Neuronal stem cell (in vitro differentiated cells): ENCODE measurements around the gene ADAM15.
A peak's percentile ranks its signal among the peaks of the same experiment; 100 is the strongest.

Experiments
- DNase-seq: peaks from one replicate; pipeline ENCODE4 v3.0.0-alpha.2; 2013; ENCODE audit warnings: low spot score
- H2AFZ ChIP-seq: one replicate; pipeline ENCODE4 v1.6.1; 2013; ENCODE audit warnings: mild to moderate bottlenecking, low read length, inconsistent platforms
- H2AK5ac ChIP-seq: 2 replicates; pipeline ENCODE4 v1.6.1; 2013; ENCODE audit warnings: low read depth, mild to moderate bottlenecking, inconsistent platforms, low read length, moderate library complexity, mixed read lengths
- H2BK120ac ChIP-seq: 2 replicates; pipeline ENCODE4 v1.6.1; 2013; ENCODE audit warnings: low read depth, mild to moderate bottlenecking, inconsistent platforms, low read length, moderate library complexity, mixed read lengths
- H2BK12ac ChIP-seq: one replicate; pipeline ENCODE4 v1.6.1; 2013; ENCODE audit warnings: low read length, inconsistent platforms
- H2BK15ac ChIP-seq: 2 replicates; pipeline ENCODE4 v1.6.1; 2013; ENCODE audit warnings: mild to moderate bottlenecking, low read length, inconsistent platforms, mixed read lengths
- H2BK5ac ChIP-seq: one replicate; pipeline ENCODE4 v1.6.1; 2013; ENCODE audit warnings: inconsistent platforms, mild to moderate bottlenecking, low read length, moderate library complexity
- H3K14ac ChIP-seq: one replicate; pipeline ENCODE4 v1.6.1; 2013; ENCODE audit warnings: low read length, inconsistent platforms
- H3K18ac ChIP-seq: 2 replicates; pipeline ENCODE4 v1.6.1; 2013; ENCODE audit warnings: low read length, inconsistent platforms
- H3K23ac ChIP-seq: 2 replicates; pipeline ENCODE4 v1.6.1; 2013; ENCODE audit warnings: low read depth, mild to moderate bottlenecking, mixed read lengths, low read length, inconsistent platforms; ENCODE audit not compliant: poor library complexity
- H3K27ac ChIP-seq: replicated peaks from 3 replicates; pipeline ENCODE4 v1.5.1; 2013; ENCODE audit warnings: low read length, inconsistent platforms
- H3K27me3 ChIP-seq, 3 experiments: 2 replicates each; pipeline ENCODE4 v1.6.1; 2013; ENCODE audit warnings: low read length in 3 of 3, mild to moderate bottlenecking in 2 of 3, inconsistent platforms in 1 of 3, low read depth in 1 of 3, mixed read lengths in 1 of 3, moderate library complexity in 1 of 3; ENCODE audit not compliant: control insufficient read depth in 3 of 3, insufficient read depth in 3 of 3
- H3K36me3 ChIP-seq, 2 donors: replicated peaks in 1 of 2; 2 replicates each; pipeline ENCODE4 v1.6.1; 2013; ENCODE audit warnings: low read length in 2 of 2; ENCODE audit not compliant: control insufficient read depth in 2 of 2, insufficient read depth in 2 of 2
- H3K4ac ChIP-seq: 2 replicates; pipeline ENCODE4 v1.6.1; 2013; ENCODE audit warnings: inconsistent platforms, mild to moderate bottlenecking, low read length, moderate library complexity
- H3K4me1 ChIP-seq, 2 donors: 1 replicate in 1 of 2; 2 replicates in 1 of 2; pipeline ENCODE4 v1.6.1; 2013; ENCODE audit warnings: low read length in 2 of 2, low read depth in 1 of 2; ENCODE audit not compliant: control insufficient read depth in 2 of 2, insufficient read depth in 1 of 2
- H3K4me2 ChIP-seq: one replicate; pipeline ENCODE4 v1.6.1; 2013; ENCODE audit warnings: mild to moderate bottlenecking, low read length, inconsistent platforms; ENCODE audit not compliant: insufficient read depth, poor library complexity, severe bottlenecking
- H3K4me3 ChIP-seq, 2 donors: 2 replicates each; pipeline ENCODE4 v1.5.1; 2013; ENCODE audit warnings: low read length in 2 of 2, mild to moderate bottlenecking in 2 of 2, inconsistent platforms in 1 of 2, moderate library complexity in 1 of 2
- H3K79me1 ChIP-seq: one replicate; pipeline ENCODE4 v1.6.1; 2013; ENCODE audit warnings: low read depth, mild to moderate bottlenecking, inconsistent platforms, low read length, moderate library complexity
- H3K9ac ChIP-seq: one replicate; pipeline ENCODE4 v1.6.1; 2013; ENCODE audit warnings: mild to moderate bottlenecking, low read depth, low read length, inconsistent platforms; ENCODE audit not compliant: poor library complexity
- H3K9me3 ChIP-seq, 2 donors: replicated peaks in 1 of 2; 2 replicates each; pipeline versions ENCODE3 to v1.6.1; 2013; ENCODE audit warnings: low read length in 2 of 2, mild to moderate bottlenecking in 2 of 2, inconsistent platforms in 1 of 2, low read depth in 1 of 2, mixed read lengths in 1 of 2, moderate library complexity in 1 of 2; ENCODE audit not compliant: control insufficient read depth in 2 of 2, insufficient read depth in 1 of 2
- H4K8ac ChIP-seq: one replicate; pipeline ENCODE4 v1.6.1; 2013; ENCODE audit warnings: low read depth, mild to moderate bottlenecking, inconsistent platforms, low read length, moderate library complexity
- H4K91ac ChIP-seq: one replicate; pipeline ENCODE4 v1.6.1; 2013; ENCODE audit warnings: low read length, low read depth, mild to moderate bottlenecking, inconsistent platforms; ENCODE audit not compliant: poor library complexity
- WGBS, 2 donors: extraction: QIAGEN DNeasy Blood & Tissue Kit; methylation state at CpG; one replicate each; pipeline ENCODE4 v1.1.7; 2013; ENCODE audit warnings: missing lambda C conversion rate in 2 of 2, mixed read lengths in 1 of 2; ENCODE audit not compliant: insufficient read length in 2 of 2, insufficient replicate concordance in 1 of 2; ENCODE audit errors: extremely low coverage in 2 of 2; 5-methylcytosine and 5-hydroxymethylcytosine counted together

ADAM15 gene

GRCh38 chr1:155010211-155010918, 40.8 kb upstream of the ADAM15 start:
- no peak overlapping the region for H2AFZ ChIP-seq
- no peak overlapping the region for H3K23ac ChIP-seq
- H3K14ac ChIP-seq: no peak overlapping the region
- peak overlapping the region; percentile 12 for H2BK120ac ChIP-seq
- peaks cover 14 to 29% of the 10 kb centered on the region in 2 donors for H3K4me1 ChIP-seq
- H2BK15ac ChIP-seq: peak overlapping the region; percentile 74
- peak overlapping the region; percentile 91 for H2BK5ac ChIP-seq
- H3K18ac ChIP-seq: no peak overlapping the region
- peaks cover 0 to 2% of the 10 kb centered on the region in 2 donors for H3K36me3 ChIP-seq
- no CpG with 5 or more reads among the region's 11 CpGs for whole genome bisulfite sequencing, 2 donors
- peak overlapping the region; percentile 86 for H2AK5ac ChIP-seq
- no peak overlapping the region for H3K27ac ChIP-seq
- no peak overlapping the region for H3K9ac ChIP-seq
- peak overlapping the region; percentile 69 for H2BK12ac ChIP-seq
- H3K27me3 ChIP-seq: no peaks in the 10 kb centered on the region
- H4K8ac ChIP-seq: no peak overlapping the region
- peaks cover 4% of the 10 kb centered on the region for H3K79me1 ChIP-seq
- no peak overlapping the region for H4K91ac ChIP-seq
- H3K9me3 ChIP-seq: no peaks in the 10 kb centered on the region
- no peak for DNase-seq
- H3K4me2 ChIP-seq: no peak overlapping the region
- H3K4me3 ChIP-seq: no peak overlapping the region
- H3K4ac ChIP-seq: no peak overlapping the region

- no peak for DNase-seq
- peaks cover 6 to 8% of the 10 kb centered on the region in 2 donors for H3K36me3 ChIP-seq
- H3K4me2 ChIP-seq: no peak overlapping the region
- H2BK15ac ChIP-seq: peak overlapping the region; percentile 74
- H3K9me3 ChIP-seq: no peaks in the 10 kb centered on the region
- peak overlapping the region; percentile 92 for H3K18ac ChIP-seq
- H2BK120ac ChIP-seq: no peak overlapping the region
- H3K27me3 ChIP-seq: no peaks in the 10 kb centered on the region
- H2BK12ac ChIP-seq: no peak overlapping the region
- WGBS, 2 donors: no CpG with 5 or more reads among the region's 5 CpGs
- no peak overlapping the region for H4K91ac ChIP-seq
- no peak overlapping the region for H4K8ac ChIP-seq
- H3K4ac ChIP-seq: no peak overlapping the region
- H3K27ac ChIP-seq: no peak overlapping the region
- no peak overlapping the region for H3K23ac ChIP-seq
- peak overlapping the region; percentile 91 for H2BK5ac ChIP-seq
- H2AK5ac ChIP-seq: peak overlapping the region; percentile 58
- no peak overlapping the region for H3K14ac ChIP-seq
- no peak overlapping the region for H3K4me3 ChIP-seq
- H3K9ac ChIP-seq: no peak overlapping the region
- no peak overlapping the region for H2AFZ ChIP-seq
- peaks cover 14 to 29% of the 10 kb centered on the region in 2 donors for H3K4me1 ChIP-seq
- peaks cover 3% of the 10 kb centered on the region for H3K79me1 ChIP-seq
Measured at GRCh38 chr1:155011004-155011416, 40.1 kb upstream of the ADAM15 start.

DNA sequence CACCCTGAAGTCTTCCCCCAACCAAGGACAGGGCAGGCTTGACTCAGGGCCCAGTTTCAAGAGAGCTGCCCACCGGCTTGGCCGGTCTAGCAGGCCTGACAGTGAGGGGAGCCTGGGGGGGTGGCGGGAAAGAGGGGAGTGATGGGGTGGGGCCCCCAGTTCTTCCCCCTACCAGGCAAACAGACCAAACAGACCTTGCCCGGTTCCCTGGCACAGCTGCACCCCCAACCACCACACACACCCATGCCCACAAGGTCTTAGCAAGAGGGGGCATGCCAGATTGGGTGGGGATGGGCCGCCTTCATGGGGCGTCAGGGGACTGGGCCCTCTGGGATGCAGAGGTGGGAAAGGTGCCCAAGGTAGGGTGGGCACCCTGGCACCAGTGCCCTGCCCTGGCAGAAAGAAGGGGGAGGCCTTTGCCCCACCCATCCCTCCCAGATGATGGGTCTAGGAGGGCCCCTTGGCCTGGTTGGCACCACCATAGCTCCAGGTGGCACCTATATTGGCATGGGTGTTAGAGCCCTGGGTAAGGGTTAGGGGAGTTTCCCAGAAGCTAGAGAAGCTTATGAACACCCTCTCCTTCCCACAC, 39.6 kb upstream of the ADAM15 start:
- no peak overlapping the region for H4K91ac ChIP-seq

GRCh38 chr1:155012026-155012546, 39.0 kb upstream of the ADAM15 start:
- Histone ChIP-seq H3K27me3 (no peaks in the 10 kb centered on the region), H2AK5ac (peak overlapping the region; percentile 58), H2BK5ac (peak overlapping the region; percentile 91), H3K9ac (no peak overlapping the region), H4K91ac (no peak overlapping the region), H4K8ac (no peak overlapping the region), H3K4me3 (no peak overlapping the region), H3K27ac (peak overlapping the region; percentile 16), H2AFZ (no peak overlapping the region), H3K4me1 (peaks cover 17 to 35% of the 10 kb centered on the region in 2 donors), H3K14ac (no peak overlapping the region), H2BK12ac (peak overlapping the region; percentile 24), H2BK15ac (peak overlapping the region; percentile 74), H2BK120ac (no peak overlapping the region), H3K23ac (peak overlapping the region; percentile 37), H3K9me3 (no peaks in the 10 kb centered on the region), H3K18ac (peak overlapping the region; percentile 92), H3K36me3 (peaks cover 14% of the 10 kb centered on the region in 2 donors), H3K4ac (no peak overlapping the region), H3K4me2 (peak overlapping the region; percentile 37), H3K79me1 (peaks cover 3% of the 10 kb centered on the region)
- no CpG with 5 or more reads among the region's 9 CpGs for WGBS, 2 donors
- DNase-seq: peak; percentile 62

More for the DNA sequence above, 39.6 kb upstream of the ADAM15 start:
- H2BK15ac ChIP-seq: peak overlapping the region; percentile 74
- H3K23ac ChIP-seq: no peak overlapping the region
- H3K27me3 ChIP-seq: no peaks in the 10 kb centered on the region
- H4K8ac ChIP-seq: no peak overlapping the region
- peaks cover 3% of the 10 kb centered on the region for H3K79me1 ChIP-seq
- H3K4ac ChIP-seq: no peak overlapping the region
- no peak overlapping the region for H2AFZ ChIP-seq
- H3K27ac ChIP-seq: peak overlapping the region; percentile 16
- peaks cover 11 to 13% of the 10 kb centered on the region in 2 donors for H3K36me3 ChIP-seq
- H3K4me1 ChIP-seq: peaks cover 14 to 31% of the 10 kb centered on the region in 2 donors
- peak overlapping the region; percentile 91 for H2BK5ac ChIP-seq
- DNase-seq: no peak
- H3K4me2 ChIP-seq: no peak overlapping the region
- no peak overlapping the region for H3K4me3 ChIP-seq
- no peak overlapping the region for H3K14ac ChIP-seq
- no CpG with 5 or more reads among the region's 6 CpGs for WGBS, 2 donors
- H2BK12ac ChIP-seq: peak overlapping the region; percentile 24
- H3K9ac ChIP-seq: no peak overlapping the region
- H3K9me3 ChIP-seq: no peaks in the 10 kb centered on the region
- no peak overlapping the region for H2BK120ac ChIP-seq
- H2AK5ac ChIP-seq: peak overlapping the region; percentile 58
- peak overlapping the region; percentile 92 for H3K18ac ChIP-seq
